HepG2 (cell line): ENCODE data around the gene SLC29A1. TPM values are rescaled to one million over a fixed set of nuclear protein-coding genes. Genes with fewer than 3 reads are reported as not detected.

Experiments used
- AHDC1 ChIP-seq: sonication (generic); formaldehyde crosslinking; IDR thresholded peaks from 2 replicates; pipeline ENCODE4 v1.5.1; 2020; ENCODE audit warnings: mild to moderate bottlenecking, missing genetic modification reagents, borderline replicate concordance
- MATR3 ChIP-seq: sonication (generic); formaldehyde crosslinking; IDR thresholded peaks from 2 replicates; pipeline ENCODE4 v1.4.0; 2020; ENCODE audit warnings: missing genetic modification reagents
- NFYB ChIP-seq: sonication (generic); formaldehyde crosslinking; IDR thresholded peaks from 2 replicates; pipeline ENCODE4 v1.4.0; 2020; ENCODE audit warnings: missing genetic modification reagents
- PAX8 ChIP-seq: sonication (generic); formaldehyde crosslinking; IDR thresholded peaks from 2 replicates; pipeline ENCODE4 v1.8.0; 2022; ENCODE audit warnings: mild to moderate bottlenecking, missing genetic modification reagents, borderline replicate concordance
- SNAPC4 ChIP-seq: sonication (generic); formaldehyde crosslinking; IDR thresholded peaks from 2 replicates; pipeline ENCODE4 v1.4.0; 2020; ENCODE audit warnings: mild to moderate bottlenecking, missing genetic modification reagents
- SOX5 ChIP-seq: IDR thresholded peaks from 2 replicates; pipeline ENCODE4 v1.6.1; 2016; ENCODE audit warnings: borderline replicate concordance
- ZBTB39 ChIP-seq: sonication (generic); formaldehyde crosslinking; IDR thresholded peaks from 2 replicates; pipeline ENCODE4 v1.5.0; 2020; ENCODE audit warnings: missing genetic modification reagents
- ZNF280D ChIP-seq: sonication (generic); formaldehyde crosslinking; IDR thresholded peaks from 2 replicates; pipeline ENCODE4 v1.5.1; 2020; ENCODE audit warnings: mild to moderate bottlenecking, missing genetic modification reagents
- ZNF710 ChIP-seq: sonication (generic); formaldehyde crosslinking; IDR thresholded peaks from 2 replicates; pipeline ENCODE4 v1.5.0; 2020; ENCODE audit warnings: mild to moderate bottlenecking, missing genetic modification reagents, borderline replicate concordance
- polyA plus RNA-seq, 8 experiments: library from polyadenylated mRNA; depleted of rRNA in 3 of 8; stranded (reverse) in 7 of 8; unstranded in 1 of 8; fragments of >200 nt; fragmentation: Illumina TruSeq in 4 of 8; extraction: Trizol in 4 of 8; gene quantifications; 2 replicates each; pipeline versions ENCODE4 v1.2.1 to v1.2.3, GENCODE V29; 2011 to 2016; ENCODE audit warnings: low read depth in 4 of 8, missing spikeins in 1 of 8, mixed read lengths in 1 of 8; ENCODE audit not compliant: insufficient read depth in 1 of 8
- total RNA-seq, 5 experiments: library from RNA; depleted of rRNA; stranded (reverse); fragments of >200 nt; fragmentation: Illumina TruSeq; extraction: Trizol; gene quantifications; 2 replicates each; pipeline ENCODE4 v1.2.3, GENCODE V29; 2016; ENCODE audit warnings: low read depth in 1 of 5

SLC29A1 gene
- total and polyA plus RNA-seq, 2 of the 13 experiments (the other 11 are each of a cell fraction or from before 2014, with no cell fraction given), result 43.2 to 106 TPM

- TF ChIP-seq SOX5 (CRISPR knock-in tag), result peak; percentile 26; the same call in 1 of the 2 replicates
- no peak for TF ChIP-seq ZNF280D
- TF ChIP-seq ZBTB39 (CRISPR knock-in tag), result no peak
- 0 out of 2 replicates have a peak, but pooled peaks have one; percentile 28 for TF ChIP-seq PAX8 (CRISPR knock-in tag)
- TF ChIP-seq SNAPC4 (CRISPR knock-in tag), result no peak
- no peak for TF ChIP-seq ZNF710
- no peak for TF ChIP-seq AHDC1 (CRISPR knock-in tag)
- TF ChIP-seq MATR3, result no peak
- TF ChIP-seq NFYB, result no peak
Measured at GRCh38 chr6:44246663-44247337, 23.4 kb downstream of the SLC29A1 start, which contains the start of gene HSP90AB1 (continued).
